Vagina (tissue), 2 donors: ENCODE results near the gene CLN6. TPM values are rescaled to one million over a fixed set of nuclear protein-coding genes. Genes with fewer than 3 reads are reported as not detected.
"Not testable (repeated sequence)": the region's sequence is repeated elsewhere in the genome, so short reads cannot be mapped to it uniquely, and the experiment has no call there.

Source experiments
- DNase-seq, 2 donors: peaks; one replicate each; pipeline ENCODE4 v3.0.0-alpha.2; 2017; ENCODE audit errors: extremely low spot score in 2 of 2
- H3K27ac ChIP-seq: fragments of 200-600 bp; sonication (generic); one replicate; pipeline ENCODE4 v1.5.1; 2019
- H3K27me3 ChIP-seq: fragments of 200-600 bp; sonication (generic); one replicate; pipeline ENCODE4 v1.5.1; 2019
- H3K36me3 ChIP-seq, 2 donors: fragments of 200-600 bp; sonication (generic); one replicate each; pipeline ENCODE4 v1.5.1; 2017 to 2019
- H3K4me1 ChIP-seq: fragments of 200-600 bp; sonication (generic); one replicate; pipeline ENCODE4 v1.5.1; 2019
- H3K4me3 ChIP-seq, 2 donors: fragments of 200-600 bp; sonication (generic); 1 replicate in 1 of 2; 2 replicates in 1 of 2; pipeline ENCODE4 v1.5.1; 2016 to 2019
- H3K9me3 ChIP-seq: fragments of 200-600 bp; sonication (generic); one replicate; pipeline ENCODE4 v1.5.1; 2019
- CTCF ChIP-seq, 3 experiments: fragments of 450-650 bp in 2 of 3; fragments of 200-600 bp in 1 of 3; sonication (generic) in 1 of 3; IDR thresholded peaks; one replicate each; pipeline ENCODE4 v1.5.1; 2017 to 2019; ENCODE audit warnings: antibody characterized with exemption in 3 of 3, mild to moderate bottlenecking in 2 of 3, moderate library complexity in 2 of 3
- POLR2A ChIP-seq, 2 donors: fragments of 450-650 bp; IDR thresholded peaks; one replicate each; pipeline ENCODE4 v1.6.1; 2017; ENCODE audit warnings: antibody characterized with exemption in 2 of 2, mild to moderate bottlenecking in 2 of 2, moderate library complexity in 2 of 2
- POLR2AphosphoS5 ChIP-seq, 2 donors: sonication (generic); formaldehyde crosslinking; IDR thresholded peaks; one replicate each; pipeline ENCODE4 v1.9.0; 2017; ENCODE audit warnings: antibody characterized with exemption in 2 of 2, mild to moderate bottlenecking in 2 of 2, low read depth in 1 of 2; ENCODE audit not compliant: insufficient read depth in 1 of 2
- intact Hi-C: fragments of 100-400 bp; cut with DNase I; formaldehyde crosslinking; loops from one replicate; pipeline ENCODE4 v1.15.1; 2023
- total RNA-seq: library from RNA; depleted of rRNA; stranded (reverse); fragments of >200 nt; gene quantifications from one replicate; pipeline ENCODE4 v1.2.3, GENCODE V29; 2016

Gene CLN6
- total RNA-seq, 1 donor from 2014 or later: 23.3 TPM

DNA sequence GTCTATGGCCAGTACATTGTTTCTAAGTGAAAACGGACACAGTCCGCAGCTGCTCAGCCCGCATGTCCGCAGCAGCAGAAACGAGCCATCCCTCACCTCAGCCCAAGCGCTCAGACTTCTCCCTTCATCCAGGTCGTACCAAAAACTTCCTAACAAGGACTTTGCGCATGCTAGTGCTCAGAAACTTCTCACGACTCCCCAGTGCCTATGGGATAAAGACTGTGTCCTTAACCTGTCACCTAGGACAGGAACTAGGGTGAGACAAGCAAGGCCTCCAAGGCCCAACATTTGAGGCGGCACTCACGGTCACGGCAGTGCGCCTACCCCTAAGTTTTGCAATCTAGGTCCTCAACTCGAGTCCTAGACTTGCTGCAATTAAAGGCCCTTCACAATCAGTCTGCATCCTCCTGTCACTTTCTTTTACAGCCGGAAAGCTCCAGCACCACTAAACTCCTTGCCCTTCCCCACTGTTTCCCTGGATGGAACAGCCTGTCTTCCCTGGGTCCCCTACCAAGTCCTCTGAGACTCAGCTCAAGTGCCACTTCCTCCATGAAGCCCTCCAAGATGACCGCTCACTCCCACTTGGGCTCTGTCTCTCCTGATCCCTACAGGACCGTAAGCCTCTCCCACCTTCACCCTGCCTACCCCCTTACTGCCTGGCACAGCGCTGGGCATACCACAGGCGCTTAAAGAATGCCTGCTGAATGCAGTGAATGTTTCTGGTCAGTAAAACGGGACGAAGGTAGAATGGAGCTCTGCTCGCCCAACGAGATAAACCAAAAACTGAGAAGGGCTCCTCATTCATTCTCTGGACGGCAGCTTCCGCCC lies 1.2 kb downstream of the CLN6 start:
- intact Hi-C loops: no loop called here

GRCh38 chr15:68227643-68228142 lies 1.8 kb downstream of the CLN6 start:
- TF ChIP-seq POLR2AphosphoS5 (IDR thresholded peaks at IDR 0.05; ENCODE audit: insufficient read depth in 1 of 2, low read depth in 1 of 2) (no peak), CTCF (IDR thresholded peaks at IDR 0.05) (no peak), POLR2A (IDR thresholded peaks at IDR 0.05) (no peak)
- Histone ChIP-seq H3K4me1 (peaks cover 29% of the 10 kb centered on the region), H3K27ac (no peak overlapping the region), H3K4me3 (peak overlapping the region in 1 of 2 donors; percentile 91), H3K9me3 (no peaks in the 10 kb centered on the region), H3K36me3 (no peaks in the 10 kb centered on the region), H3K27me3 (no peaks in the 10 kb centered on the region)
- intact Hi-C loops: no loop called here
- no peak for DNase-seq

More for the DNA sequence above, 1.2 kb downstream of the CLN6 start:
- DNase-seq: peak in 1 of 2 donors; percentile 82
- H3K9me3 ChIP-seq: no peaks in the 10 kb centered on the region
- peak overlapping the region; percentile 93 for H3K27ac ChIP-seq
- H3K27me3 ChIP-seq: no peaks in the 10 kb centered on the region
- TF ChIP-seq CTCF (IDR thresholded peaks at IDR 0.05) (no peak), POLR2A (IDR thresholded peaks at IDR 0.05) (no peak), POLR2AphosphoS5 (IDR thresholded peaks at IDR 0.05; ENCODE audit: insufficient read depth in 1 of 2, low read depth in 1 of 2) (no peak)
- peaks cover 29% of the 10 kb centered on the region for H3K4me1 ChIP-seq
- H3K4me3 ChIP-seq: peak overlapping the region; percentile 75 to 91
- no peaks in the 10 kb centered on the region for H3K36me3 ChIP-seq

GRCh38 chr15:68225442-68225841 lies 4.1 kb downstream of the CLN6 start:
- DNase-seq, H3K27ac ChIP-seq, H3K4me3 ChIP-seq, H3K9me3 ChIP-seq, H3K36me3 ChIP-seq, intact Hi-C loops, H3K27me3 ChIP-seq: not testable (repeated sequence)
- H3K4me1 ChIP-seq: peaks cover 26% of the 10 kb centered on the region

DNA sequence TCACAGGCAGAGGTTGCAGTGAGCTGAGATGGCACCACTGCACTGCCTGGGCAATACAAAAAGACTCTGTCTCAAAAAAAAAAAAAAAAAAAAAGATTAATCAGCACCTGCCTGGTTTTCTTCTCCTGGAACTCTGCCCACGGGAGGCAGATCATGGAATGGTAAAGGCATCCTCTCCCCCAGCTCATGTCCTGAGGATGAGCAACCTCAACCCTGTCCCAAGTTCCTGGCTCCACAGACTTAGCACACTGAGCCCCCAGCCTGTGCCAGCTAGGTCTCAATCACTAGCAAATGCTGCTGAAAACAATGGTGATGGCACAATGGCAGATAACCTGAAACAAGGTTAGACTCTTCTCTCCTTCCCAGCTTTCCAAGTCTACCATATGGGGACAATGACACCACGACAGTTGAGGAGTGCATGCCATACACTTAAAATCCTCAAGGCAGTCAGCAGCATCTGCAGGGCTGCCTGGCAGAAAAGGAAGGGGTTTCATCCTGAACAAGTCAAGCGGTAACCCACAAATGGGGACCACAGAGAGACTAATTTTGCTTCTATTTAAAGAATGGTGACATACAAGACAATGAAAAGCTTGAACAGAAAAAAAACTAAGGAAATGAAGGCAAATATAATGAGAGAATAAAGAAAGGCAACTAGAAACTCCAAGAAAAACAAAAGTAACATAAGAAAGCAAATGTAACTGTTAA lies 4.8 kb downstream of the CLN6 start:
- Histone ChIP-seq H3K9me3 (no peaks in the 10 kb centered on the region), H3K36me3 (no peaks in the 10 kb centered on the region), H3K4me1 (peaks cover 19% of the 10 kb centered on the region), H3K27ac (no peak overlapping the region), H3K27me3 (no peaks in the 10 kb centered on the region), H3K4me3 (no peak overlapping the region)
- intact Hi-C loops: no loop called here
- DNase-seq: no peak
- TF ChIP-seq CTCF (IDR thresholded peaks at IDR 0.05) (no peak), POLR2A (IDR thresholded peaks at IDR 0.05) (no peak), POLR2AphosphoS5 (IDR thresholded peaks at IDR 0.05; ENCODE audit: insufficient read depth in 1 of 2, low read depth in 1 of 2) (no peak)

GRCh38 chr15:68224108-68224507 lies 5.4 kb downstream of the CLN6 start:
- no peaks in the 10 kb centered on the region for H3K9me3 ChIP-seq
- no peaks in the 10 kb centered on the region for H3K36me3 ChIP-seq
- intact Hi-C loops: no loop called here
- peaks cover 19% of the 10 kb centered on the region for H3K4me1 ChIP-seq
- DNase-seq: no peak
- H3K27me3 ChIP-seq: no peaks in the 10 kb centered on the region
- H3K27ac ChIP-seq: no peak overlapping the region
- H3K4me3 ChIP-seq: no peak overlapping the region
- TF ChIP-seq POLR2AphosphoS5 (IDR thresholded peaks at IDR 0.05; ENCODE audit: insufficient read depth in 1 of 2, low read depth in 1 of 2): no peak
- TF ChIP-seq POLR2A (IDR thresholded peaks at IDR 0.05): no peak
- TF ChIP-seq CTCF (IDR thresholded peaks at IDR 0.05): no peak
